Prostate gland (tissue), 2 donors: ENCODE data around the gene BIRC2. TPM values are rescaled to one million over a fixed set of nuclear protein-coding genes. Genes with fewer than 3 reads are reported as not detected.

Source experiments
- DNase-seq: peaks from one replicate; pipeline ENCODE4 v3.0.0-alpha.2; 2019; ENCODE audit warnings: low spot score
- H3K27ac ChIP-seq, 2 donors: fragments of 200-600 bp; sonication (generic); 2 replicates each; pipeline ENCODE4 v1.5.1; 2017 to 2019
- H3K27me3 ChIP-seq: fragments of 200-600 bp; sonication (generic); replicated peaks from 2 replicates; pipeline ENCODE4 v1.5.1; 2019; ENCODE audit not compliant: insufficient read depth
- H3K36me3 ChIP-seq, 2 donors: fragments of 200-600 bp; sonication (generic); 1 replicate in 1 of 2; 2 replicates in 1 of 2; pipeline versions ENCODE4 v1.5.1 to v1.8.1; 2017 to 2019
- H3K4me1 ChIP-seq: fragments of 200-600 bp; sonication (generic); replicated peaks from 2 replicates; pipeline ENCODE4 v1.5.1; 2019
- H3K4me3 ChIP-seq, 2 donors: fragments of 200-600 bp; sonication (generic); 2 replicates each; pipeline ENCODE4 v1.5.1; 2017 to 2019
- H3K9me3 ChIP-seq: fragments of 200-600 bp; sonication (generic); 2 replicates; pipeline ENCODE4 v1.5.1; 2017
- POLR2A ChIP-seq: fragments of 450-650 bp; IDR thresholded peaks from one replicate; pipeline ENCODE4 v1.6.1; 2016; ENCODE audit warnings: antibody characterized with exemption, mild to moderate bottlenecking
- POLR2AphosphoS5 ChIP-seq: sonication (generic); formaldehyde crosslinking; IDR thresholded peaks from one replicate; pipeline ENCODE4 v1.6.1; 2017; ENCODE audit warnings: antibody characterized with exemption
- WGBS: methylation state at CpG from one replicate; pipeline ENCODE4 v1.1.5; 2018; 5-methylcytosine and 5-hydroxymethylcytosine counted together
- intact Hi-C: fragments of 100-400 bp; cut with DNase I; formaldehyde crosslinking; loops from one replicate; pipeline ENCODE4 v1.14.2; 2022
- total RNA-seq, 2 donors: library from RNA; depleted of rRNA; stranded (reverse); fragments of >200 nt; gene quantifications; one replicate each; pipeline ENCODE4 v1.1.0, GENCODE V29; 2016
- TF ChIP-seq, protein P1 (sequence below), 4 experiments: fragments of 200-600 bp in 2 of 4; fragments of 450-650 bp in 2 of 4; sonication (generic) in 2 of 4; IDR thresholded peaks; 1 replicate in 3 of 4; 2 replicates in 1 of 4; pipeline ENCODE4 v1.5.1; 2016 to 2019; ENCODE audit warnings: antibody characterized with exemption in 4 of 4, mild to moderate bottlenecking in 2 of 4, moderate library complexity in 2 of 4

Gene BIRC2
- total RNA-seq, 2 donors from 2014 or later: 48.7 to 54.5 TPM

DNA sequence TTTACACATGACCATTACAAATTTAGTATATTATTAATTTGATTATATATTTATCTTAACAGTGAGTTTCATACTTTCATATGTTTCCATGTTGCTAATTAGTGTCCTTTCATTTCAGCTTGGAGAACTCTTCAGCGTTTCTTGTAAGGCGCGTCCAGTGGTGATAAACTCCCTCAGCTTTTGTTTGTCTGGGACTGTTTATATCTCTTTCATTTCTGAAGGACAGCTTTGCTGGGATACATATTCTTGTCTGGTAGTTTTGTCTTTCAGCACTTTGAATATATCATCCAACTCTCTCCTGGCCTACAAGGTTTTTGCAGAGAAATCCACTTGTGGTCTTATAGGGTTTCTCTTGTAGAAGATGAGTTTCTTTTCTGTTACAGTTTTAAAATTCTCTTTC lies 12.4 kb downstream of the BIRC2 start:
- TF ChIP-seq POLR2AphosphoS5: no peak
- TF ChIP-seq, protein P1, sequence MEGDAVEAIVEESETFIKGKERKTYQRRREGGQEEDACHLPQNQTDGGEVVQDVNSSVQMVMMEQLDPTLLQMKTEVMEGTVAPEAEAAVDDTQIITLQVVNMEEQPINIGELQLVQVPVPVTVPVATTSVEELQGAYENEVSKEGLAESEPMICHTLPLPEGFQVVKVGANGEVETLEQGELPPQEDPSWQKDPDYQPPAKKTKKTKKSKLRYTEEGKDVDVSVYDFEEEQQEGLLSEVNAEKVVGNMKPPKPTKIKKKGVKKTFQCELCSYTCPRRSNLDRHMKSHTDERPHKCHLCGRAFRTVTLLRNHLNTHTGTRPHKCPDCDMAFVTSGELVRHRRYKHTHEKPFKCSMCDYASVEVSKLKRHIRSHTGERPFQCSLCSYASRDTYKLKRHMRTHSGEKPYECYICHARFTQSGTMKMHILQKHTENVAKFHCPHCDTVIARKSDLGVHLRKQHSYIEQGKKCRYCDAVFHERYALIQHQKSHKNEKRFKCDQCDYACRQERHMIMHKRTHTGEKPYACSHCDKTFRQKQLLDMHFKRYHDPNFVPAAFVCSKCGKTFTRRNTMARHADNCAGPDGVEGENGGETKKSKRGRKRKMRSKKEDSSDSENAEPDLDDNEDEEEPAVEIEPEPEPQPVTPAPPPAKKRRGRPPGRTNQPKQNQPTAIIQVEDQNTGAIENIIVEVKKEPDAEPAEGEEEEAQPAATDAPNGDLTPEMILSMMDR (IDR thresholded peaks at IDR 0.05): no peak
- TF ChIP-seq POLR2A: no peak
- 77% methylated on average over 3 of the region's 3 CpGs for WGBS
- H3K27me3 ChIP-seq: no peaks in the 10 kb centered on the region
- no peak overlapping the region for H3K4me3 ChIP-seq
- DNase-seq: no peak
- no peaks in the 10 kb centered on the region for H3K4me1 ChIP-seq
- H3K9me3 ChIP-seq: no peaks in the 10 kb centered on the region
- H3K27ac ChIP-seq: no peak overlapping the region
- intact Hi-C loops: no loop called here
- H3K36me3 ChIP-seq: no peaks in the 10 kb centered on the region

DNA sequence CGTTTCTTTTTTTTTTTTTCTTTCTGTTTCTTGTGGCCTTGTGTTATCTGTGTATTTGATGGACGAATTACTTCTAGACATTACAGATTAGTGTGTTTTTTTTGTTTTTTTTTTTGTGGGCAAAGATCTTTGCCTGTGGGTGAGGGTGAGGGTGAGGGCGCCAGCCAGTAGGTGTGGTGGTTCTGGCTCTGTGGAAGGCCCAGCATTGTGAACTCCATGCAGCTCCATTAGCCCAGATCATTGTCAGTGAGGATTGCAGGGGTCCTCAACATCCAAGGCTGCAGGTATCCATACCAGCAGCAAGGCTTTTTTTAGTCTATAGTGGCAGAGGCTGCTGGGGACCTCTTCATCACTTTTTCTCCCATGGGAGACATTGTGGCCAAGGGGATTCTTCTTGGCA lies 13.7 kb downstream of the BIRC2 start:
- Histone ChIP-seq H3K9me3 (no peaks in the 10 kb centered on the region), H3K36me3 (no peaks in the 10 kb centered on the region), H3K4me3 (no peak overlapping the region), H3K27me3 (no peaks in the 10 kb centered on the region), H3K27ac (no peak overlapping the region), H3K4me1 (peaks cover 6% of the 10 kb centered on the region)
- intact Hi-C loops: no loop called here
- no peak for DNase-seq
- 95% methylated on average over 3 of the region's 3 CpGs for WGBS
- TF ChIP-seq POLR2A: no peak
- TF ChIP-seq, protein P1 (IDR thresholded peaks at IDR 0.05): no peak
- no peak for TF ChIP-seq POLR2AphosphoS5

- DNase-seq: no peak
- Histone ChIP-seq H3K4me3 (no peak overlapping the region), H3K9me3 (no peaks in the 10 kb centered on the region), H3K36me3 (no peaks in the 10 kb centered on the region), H3K27ac (no peak overlapping the region), H3K27me3 (no peaks in the 10 kb centered on the region), H3K4me1 (peaks cover 8% of the 10 kb centered on the region)
- TF ChIP-seq POLR2A: no peak
- TF ChIP-seq, protein P1 (IDR thresholded peaks at IDR 0.05): no peak
- no peak for TF ChIP-seq POLR2AphosphoS5
- WGBS: over 99% methylated on average over 5 of the region's 5 CpGs
- intact Hi-C loops: no loop called here
Observed at GRCh38 chr11:102361086-102362031, 14.3 kb downstream of the BIRC2 start.

DNA sequence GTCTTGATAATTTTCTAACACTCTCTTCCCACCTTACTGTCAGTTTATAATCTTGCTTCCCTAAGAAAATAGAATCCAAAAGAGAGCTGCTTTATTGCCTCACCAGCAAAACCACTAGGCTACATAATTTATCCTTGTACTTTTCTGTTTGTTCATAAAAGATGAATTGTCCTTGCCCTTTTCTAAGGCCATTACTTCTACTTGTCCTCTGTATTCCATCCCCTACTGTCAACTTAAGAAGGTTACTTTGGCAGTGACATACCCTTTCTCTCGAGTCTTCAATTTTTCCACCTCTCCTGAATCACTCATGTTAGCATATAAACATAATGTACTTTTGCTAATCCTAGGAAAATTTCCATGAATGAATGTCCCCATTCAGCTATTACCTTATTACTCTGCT lies 18.0 kb downstream of the BIRC2 start:
- 46% methylated on average over 1 of the region's 1 CpG for whole genome bisulfite sequencing
- TF ChIP-seq, protein P1 (IDR thresholded peaks at IDR 0.05): no peak
- TF ChIP-seq POLR2AphosphoS5: peak; percentile 68
- Histone ChIP-seq H3K9me3 (no peaks in the 10 kb centered on the region), H3K27ac (peak overlapping the region in 1 of 2 donors; percentile 19), H3K27me3 (no peaks in the 10 kb centered on the region), H3K4me1 (peaks cover 8% of the 10 kb centered on the region), H3K4me3 (no peak overlapping the region), H3K36me3 (no peaks in the 10 kb centered on the region)
- intact Hi-C loops: no loop called here
- no peak for DNase-seq

DNA sequence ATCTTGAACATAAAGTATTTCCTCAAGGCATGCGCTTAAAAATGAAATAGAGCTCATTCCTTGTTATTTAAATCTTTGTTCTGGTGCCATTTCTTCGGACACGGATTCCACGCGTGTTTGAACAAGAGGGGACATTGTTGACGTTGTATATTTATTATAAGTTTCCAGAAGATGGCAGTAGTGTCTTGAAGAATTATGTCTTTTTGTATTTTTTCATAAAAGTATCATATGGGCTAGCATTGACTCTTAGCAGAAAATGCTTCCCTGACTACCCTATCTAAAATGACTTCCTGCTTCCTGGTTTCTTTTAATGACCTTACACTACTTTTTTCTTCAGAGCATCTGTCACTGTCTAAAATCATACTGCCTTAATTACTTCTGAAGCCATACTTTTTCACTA lies 20.4 kb downstream of the BIRC2 start:
- Histone ChIP-seq H3K9me3 (no peaks in the 10 kb centered on the region), H3K27ac (no peak overlapping the region), H3K4me1 (peaks cover 8% of the 10 kb centered on the region), H3K27me3 (no peaks in the 10 kb centered on the region), H3K36me3 (no peaks in the 10 kb centered on the region), H3K4me3 (no peak overlapping the region)
- intact Hi-C loops: no loop called here
- no peak for DNase-seq
- 22% methylated on average over 6 of the region's 6 CpGs for WGBS
- TF ChIP-seq POLR2AphosphoS5: no peak
- TF ChIP-seq, protein P1 (IDR thresholded peaks at IDR 0.05): peak in 3 of 4 experiments; percentile 16 to 26 (median 26)
- no peak for TF ChIP-seq POLR2A
